Measurements from ENCODE around the gene PDE10A.
A peak's percentile ranks its signal among the peaks of the same experiment; 100 is the strongest.

PDE10A gene

DNA sequence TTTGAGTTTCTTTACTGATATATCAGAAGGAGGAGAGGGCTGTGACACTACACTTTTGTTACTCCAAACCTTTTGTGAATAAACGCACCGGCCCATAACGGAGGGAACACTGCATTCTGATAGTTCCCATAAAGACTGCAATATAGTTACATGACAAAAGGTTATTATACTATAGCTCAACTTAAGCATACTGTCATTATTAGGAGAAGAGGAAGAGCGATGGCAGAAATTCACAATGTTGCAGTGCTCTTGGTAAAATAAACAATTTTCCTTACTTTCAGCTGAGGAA lies 2.3 kb upstream of the PDE10A start:
- TF ChIP-seq GATA2 (IDR thresholded peaks at IDR 0.05; ENCODE audit: low read depth, low read length) (no peak), GATA3 (IDR thresholded peaks at IDR 0.05; ENCODE audit: low read depth, low read length) (no peak)

DNA sequence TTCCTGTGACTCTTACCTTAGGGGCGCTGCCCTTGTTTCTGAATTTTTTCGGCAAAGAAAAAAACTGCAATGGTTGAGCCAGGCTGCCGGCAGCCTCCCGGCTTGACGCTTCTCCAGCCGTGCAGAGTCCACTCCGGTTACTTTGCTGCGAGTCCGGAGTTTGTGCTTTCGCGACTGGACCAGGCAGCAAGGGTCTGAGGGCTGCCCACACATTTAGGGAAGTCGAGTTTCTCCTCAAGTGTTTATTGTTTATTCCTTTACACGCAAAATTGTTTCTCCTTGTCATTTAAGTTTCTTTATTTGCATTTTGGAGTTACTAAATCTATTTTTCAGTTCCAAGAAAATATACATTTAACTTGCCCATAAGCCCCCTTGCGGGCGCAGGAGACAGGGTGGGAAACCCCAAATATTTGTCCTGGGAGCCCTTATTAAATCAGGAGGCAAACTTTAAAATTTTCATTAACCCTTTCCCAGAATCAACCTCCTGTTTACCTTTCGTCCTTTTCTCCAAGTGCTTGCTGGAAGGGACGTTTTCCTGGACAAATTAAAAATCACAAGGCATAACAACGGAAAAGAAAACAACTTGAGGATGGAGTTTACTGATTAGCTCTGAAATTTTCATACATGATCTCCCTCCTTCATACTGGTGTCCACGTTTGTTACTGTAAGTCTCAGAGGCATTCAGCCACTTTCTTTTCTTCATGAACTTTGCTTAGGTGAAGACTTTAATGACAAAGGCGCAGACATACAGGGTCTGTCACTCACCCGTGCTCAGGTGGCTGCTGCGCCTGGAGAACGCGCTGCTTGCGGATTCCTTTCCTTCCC lies 1.7 kb upstream of the PDE10A start:
- TF ChIP-seq GATA2 (IDR thresholded peaks at IDR 0.05; ENCODE audit: low read depth, low read length) (no peak), GATA3 (IDR thresholded peaks at IDR 0.05; ENCODE audit: low read depth, low read length) (no peak)

DNA sequence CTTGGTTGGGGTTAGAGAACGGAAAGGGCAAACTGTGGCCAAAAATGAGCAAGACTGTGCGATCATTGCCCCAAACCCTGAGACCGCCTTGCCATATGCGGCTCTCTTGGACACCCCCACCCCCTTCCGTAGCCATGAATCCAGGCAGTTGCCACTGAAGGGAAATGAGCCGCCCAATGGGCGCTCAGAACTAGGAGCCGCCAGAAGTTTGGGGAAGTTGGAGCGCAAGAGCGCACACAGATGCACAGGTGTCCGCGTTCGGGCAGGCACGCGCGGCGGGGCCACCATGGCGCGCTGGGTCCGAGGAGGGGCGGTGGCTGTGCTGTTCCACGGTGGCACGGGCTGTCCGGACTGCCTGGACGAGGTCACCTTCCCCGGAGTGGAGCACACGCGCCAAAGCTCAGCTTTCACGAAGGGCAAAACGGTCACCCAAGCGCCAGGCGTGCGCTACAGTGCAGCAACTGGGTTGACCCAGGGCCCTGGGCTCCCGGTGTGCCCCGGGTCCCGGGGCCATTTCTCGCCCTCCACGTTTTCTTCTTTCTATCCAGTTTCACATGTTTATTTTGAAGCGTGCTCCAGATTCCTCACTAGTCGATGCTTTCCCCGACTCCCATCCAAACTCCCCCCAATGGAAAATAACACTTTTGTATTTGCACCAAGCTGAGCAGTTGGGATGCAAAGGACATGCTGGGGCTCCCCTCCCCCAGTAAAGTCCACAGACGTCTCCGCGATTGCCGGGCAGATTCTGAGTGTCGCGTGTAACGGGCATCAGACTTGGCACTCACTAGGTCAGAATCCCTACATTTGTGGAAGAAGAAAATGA lies 906 bp upstream of the PDE10A start:
- TF ChIP-seq GATA3 (IDR thresholded peaks at IDR 0.05; ENCODE audit: low read depth, low read length) (no peak), GATA2 (IDR thresholded peaks at IDR 0.05; ENCODE audit: low read depth, low read length) (no peak)

DNA sequence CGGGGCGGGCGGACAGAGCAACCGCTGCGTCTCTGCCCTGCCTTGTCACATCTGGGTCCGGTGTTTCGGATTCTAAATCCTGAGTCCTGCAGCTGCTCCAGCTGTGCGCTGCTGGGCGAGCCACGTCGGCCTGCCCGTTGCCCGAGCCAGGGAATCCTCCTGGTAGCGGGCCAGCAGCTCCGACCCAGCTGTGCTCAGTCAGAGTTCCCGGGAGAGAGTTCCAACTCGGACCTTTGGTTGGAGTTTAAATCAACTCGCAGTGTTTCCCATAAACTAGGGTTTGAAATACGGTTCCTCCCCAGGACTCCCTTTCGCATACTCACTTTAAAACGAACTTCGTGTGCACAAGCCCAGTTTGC lies 315 bp upstream of the PDE10A start:
- TF ChIP-seq GATA3 (IDR thresholded peaks at IDR 0.05; ENCODE audit: low read depth, low read length) (no peak), GATA2 (IDR thresholded peaks at IDR 0.05; ENCODE audit: low read depth, low read length) (no peak)

DNA sequence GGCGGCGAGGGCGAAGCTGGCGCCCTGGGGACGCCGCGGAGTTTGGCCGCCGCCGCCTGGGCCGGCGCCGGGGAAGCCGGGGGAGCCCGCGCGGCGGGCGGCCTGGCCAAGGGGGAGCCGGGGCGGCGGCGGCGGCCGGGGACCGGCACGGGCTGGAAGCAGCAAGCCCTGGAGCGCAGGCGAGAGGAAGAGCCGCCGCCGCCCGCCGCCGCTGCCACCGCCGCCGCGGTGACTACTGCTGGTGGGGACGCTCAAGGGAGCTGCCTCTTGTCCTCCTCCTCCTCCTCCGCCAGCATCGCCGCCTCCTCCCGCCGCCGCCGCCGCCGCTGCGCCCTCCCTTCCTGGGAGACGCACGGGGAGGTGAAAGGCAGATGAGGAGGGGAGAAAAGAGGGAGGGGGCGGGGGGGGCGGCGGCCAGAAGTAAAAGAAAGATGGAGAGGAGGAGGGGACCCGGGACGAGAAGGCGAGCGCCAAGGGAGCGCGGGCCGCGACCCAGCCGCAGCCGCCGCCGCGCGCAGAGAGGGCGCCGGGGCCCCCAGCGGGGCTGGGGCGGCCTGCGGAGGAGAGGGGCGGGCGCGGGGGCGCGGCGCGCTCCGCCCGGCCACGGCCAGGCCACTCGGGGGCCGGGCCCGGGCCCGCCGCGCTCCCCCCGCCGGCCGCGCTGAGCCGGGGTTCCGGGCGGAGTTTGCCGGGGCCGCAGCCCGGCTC lies 846 bp downstream of the PDE10A start:
- TF ChIP-seq GATA2 (IDR thresholded peaks at IDR 0.05; ENCODE audit: low read depth, low read length) (no peak), GATA3 (IDR thresholded peaks at IDR 0.05; ENCODE audit: low read depth, low read length) (no peak)

DNA sequence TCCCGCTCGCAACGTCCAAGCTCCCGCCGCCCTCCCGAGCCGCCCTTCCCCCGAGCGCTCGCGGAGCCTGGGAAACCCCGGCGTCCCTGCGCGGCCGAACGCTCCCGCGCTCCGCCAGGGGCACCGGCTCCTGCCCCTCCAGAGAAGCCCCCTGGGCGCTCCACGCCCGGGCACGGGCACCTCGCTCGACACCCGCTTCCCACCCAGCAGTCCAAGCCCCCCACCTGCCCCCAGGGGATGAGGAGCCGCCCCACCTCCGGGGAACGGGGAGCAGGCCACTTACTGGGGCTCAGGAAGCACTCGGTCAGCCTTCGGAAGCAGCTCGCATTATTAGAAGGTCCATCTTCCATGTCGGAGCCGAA lies 1.4 kb downstream of the PDE10A start:
- TF ChIP-seq GATA3 (IDR thresholded peaks at IDR 0.05; ENCODE audit: low read depth, low read length) (no peak), GATA2 (IDR thresholded peaks at IDR 0.05; ENCODE audit: low read depth, low read length) (no peak)

DNA sequence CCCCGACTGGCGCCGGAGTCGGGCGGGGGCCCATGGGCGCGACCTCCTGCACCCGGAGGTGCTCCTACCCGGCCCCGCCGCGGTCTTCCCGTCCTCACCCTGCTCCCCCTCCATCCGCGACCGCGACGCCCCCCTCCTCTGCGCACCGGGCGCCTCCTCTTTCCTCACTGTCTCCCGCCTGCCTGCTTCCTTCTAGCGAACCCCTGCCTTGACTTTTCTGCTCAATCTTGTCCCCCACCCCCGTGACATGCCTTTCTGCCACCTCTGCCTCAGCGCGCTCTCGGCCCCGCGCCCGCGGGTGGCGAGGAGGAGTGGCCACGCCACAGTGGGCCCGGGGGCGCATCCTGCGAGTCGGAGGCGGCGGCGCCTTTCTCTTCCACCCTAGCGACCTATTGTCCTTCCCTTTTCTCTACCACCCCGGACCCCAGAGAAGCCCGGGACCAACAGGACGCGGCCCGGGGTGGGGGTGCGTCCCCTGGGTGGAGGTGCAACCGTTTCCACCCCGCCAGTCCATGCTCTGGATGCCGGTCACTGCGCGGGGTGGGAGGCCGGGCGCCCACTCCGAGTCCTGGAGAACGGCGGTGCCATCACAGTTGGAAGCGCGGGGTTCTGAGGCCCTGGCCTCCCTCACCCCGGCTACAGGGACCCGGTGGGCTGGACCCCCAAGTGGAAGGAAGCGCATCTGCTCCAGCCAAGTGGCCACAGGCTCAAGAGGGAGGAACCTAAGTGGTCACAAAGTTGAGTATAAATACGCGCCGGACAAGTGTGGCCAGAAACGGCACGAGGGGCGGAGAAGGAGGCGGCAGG lies 2.0 kb downstream of the PDE10A start:
- TF ChIP-seq GATA2 (IDR thresholded peaks at IDR 0.05; ENCODE audit: low read depth, low read length), result no peak
- TF ChIP-seq GATA3 (IDR thresholded peaks at IDR 0.05; ENCODE audit: low read depth, low read length), result no peak

DNA sequence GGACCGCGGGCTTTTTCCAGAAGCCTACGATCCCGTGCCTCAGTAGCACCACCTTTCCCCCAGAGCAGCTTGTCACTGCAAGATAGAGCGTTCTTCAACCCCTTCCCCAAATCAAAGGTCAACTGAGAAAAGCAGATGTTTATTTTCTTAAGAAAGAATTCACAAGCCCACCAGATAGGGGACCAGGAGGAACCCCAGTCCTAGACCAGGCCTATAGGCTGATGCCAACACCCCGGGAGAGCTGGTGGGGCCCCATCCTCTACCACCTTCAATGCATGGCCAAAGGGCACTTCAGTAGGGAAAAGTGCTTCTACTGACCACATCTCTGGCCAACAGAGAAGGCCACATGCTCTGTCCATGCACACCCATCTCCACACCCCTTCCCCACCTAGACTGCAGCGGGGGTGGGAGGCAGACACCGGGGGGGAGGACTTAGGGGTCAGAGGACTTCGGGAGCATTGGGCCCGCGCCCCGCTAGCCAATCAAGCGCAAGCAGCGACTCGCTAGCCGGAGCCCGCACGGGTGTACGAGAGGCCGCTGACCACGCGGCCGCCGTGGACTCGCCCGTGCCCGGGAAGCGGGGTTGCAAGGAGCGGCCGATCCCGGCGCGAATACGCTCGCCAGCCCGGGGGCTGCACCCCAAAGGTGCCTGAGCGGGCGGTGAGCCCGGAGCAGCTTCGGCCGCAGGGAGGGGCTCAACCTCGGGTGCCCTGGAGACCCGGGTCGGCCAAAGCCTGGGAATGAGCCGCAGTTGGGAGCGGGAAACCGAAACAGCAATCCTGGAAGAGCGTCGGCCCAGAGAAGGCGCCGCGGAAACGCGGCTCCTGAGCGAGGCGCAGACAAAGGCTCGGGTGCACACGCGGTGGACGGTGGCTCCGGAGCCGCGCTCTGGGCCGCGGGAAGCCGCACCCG lies 2.8 kb downstream of the PDE10A start:
- TF ChIP-seq GATA3 (IDR thresholded peaks at IDR 0.05; ENCODE audit: low read depth, low read length), result no peak

DNA sequence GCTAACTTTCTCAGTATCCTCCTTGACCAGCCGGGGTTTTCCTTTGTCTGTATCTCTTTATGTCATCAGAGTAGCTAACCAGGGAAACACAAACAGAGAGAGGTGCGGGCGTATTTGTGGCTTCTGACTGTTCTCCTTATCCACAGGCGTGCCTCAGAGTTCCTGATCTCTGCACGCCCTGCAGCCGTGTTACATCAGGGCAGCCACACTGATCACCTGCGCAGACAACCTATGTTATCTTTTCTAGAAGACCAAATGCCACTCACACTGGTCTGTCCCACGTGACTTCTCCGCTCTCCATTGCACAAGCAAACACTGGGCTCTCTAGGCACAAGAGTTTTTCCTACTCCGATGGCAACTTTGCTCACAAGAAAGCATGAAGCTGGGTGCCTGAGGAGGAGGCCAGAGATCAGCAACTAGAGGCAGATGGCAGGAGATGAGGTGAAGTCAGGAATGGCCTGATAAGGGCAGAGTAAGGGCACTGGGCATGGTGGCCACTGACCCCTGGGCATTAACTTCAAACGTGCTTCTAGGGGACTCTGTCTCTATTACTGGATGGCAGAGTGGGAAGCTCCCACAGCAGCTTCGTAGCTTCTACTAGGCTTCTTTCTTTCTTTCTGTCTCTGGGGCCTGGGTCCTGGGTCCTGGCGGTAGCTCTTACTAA lies 4.5 kb downstream of the PDE10A start:
- TF ChIP-seq GATA3 (IDR thresholded peaks at IDR 0.05; ENCODE audit: low read depth, low read length), result no peak
- TF ChIP-seq GATA2 (IDR thresholded peaks at IDR 0.05; ENCODE audit: low read depth, low read length), result no peak

DNA sequence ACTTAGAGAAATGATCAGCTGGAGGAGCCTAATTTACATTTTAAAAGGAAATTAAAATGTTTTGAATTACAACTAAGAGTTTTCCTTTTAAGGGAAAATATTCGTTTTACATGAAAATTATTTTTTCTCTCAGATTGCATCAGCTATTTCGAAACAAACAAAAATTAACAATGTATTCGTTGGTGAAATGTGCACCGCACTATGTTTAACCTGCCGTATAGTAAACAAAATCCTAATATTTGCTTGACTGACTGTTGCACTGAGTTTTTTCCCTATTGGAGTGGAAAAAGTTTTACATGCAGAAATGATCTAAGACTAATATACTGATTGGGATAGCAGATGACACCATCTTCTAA lies 5.7 kb downstream of the PDE10A start:
- TF ChIP-seq GATA3 (IDR thresholded peaks at IDR 0.05; ENCODE audit: low read depth, low read length) (no peak), GATA2 (IDR thresholded peaks at IDR 0.05; ENCODE audit: low read depth, low read length) (no peak)

DNA sequence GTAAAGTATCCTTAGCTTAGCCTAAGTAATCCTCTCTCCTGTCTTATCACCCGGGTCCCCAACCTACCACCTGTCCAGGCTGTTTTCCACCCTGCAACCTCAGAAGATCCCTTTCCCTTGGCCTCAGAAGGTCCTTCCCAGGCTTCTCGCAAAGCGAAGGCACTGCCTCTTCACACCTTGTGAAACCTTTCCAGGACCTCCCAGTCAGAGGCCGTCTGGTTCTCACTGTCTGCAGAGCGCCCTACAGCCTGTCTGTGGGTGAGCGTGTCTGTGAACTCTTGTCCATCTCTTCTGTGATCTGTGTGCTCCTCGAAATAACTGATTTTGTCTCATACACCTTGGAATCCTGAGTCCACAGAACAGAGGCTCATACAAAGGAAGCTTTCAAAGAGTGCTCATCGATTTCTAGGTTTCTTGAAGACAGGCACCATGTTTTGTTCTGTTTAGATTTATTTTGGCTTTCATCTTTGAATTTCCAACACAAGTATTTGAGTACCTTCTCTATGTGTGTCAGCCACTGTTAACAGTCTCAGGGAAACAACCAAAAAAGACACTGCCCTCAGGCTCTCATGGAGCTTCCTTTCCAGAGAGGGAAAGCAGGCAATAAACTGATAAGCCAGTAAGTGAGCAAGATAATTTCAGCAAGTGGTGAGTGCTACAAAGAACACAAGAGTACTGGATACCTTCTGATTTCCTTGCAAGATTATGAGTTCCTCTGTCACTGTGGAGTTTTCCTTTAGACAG lies 6.3 kb downstream of the PDE10A start:
- TF ChIP-seq GATA2 (IDR thresholded peaks at IDR 0.05; ENCODE audit: low read depth, low read length) (peak; percentile 48; the same call in 1 of the 2 replicates), GATA3 (IDR thresholded peaks at IDR 0.05; ENCODE audit: low read depth, low read length) (peak; percentile 24; the same call in 1 of the 2 replicates)

DNA sequence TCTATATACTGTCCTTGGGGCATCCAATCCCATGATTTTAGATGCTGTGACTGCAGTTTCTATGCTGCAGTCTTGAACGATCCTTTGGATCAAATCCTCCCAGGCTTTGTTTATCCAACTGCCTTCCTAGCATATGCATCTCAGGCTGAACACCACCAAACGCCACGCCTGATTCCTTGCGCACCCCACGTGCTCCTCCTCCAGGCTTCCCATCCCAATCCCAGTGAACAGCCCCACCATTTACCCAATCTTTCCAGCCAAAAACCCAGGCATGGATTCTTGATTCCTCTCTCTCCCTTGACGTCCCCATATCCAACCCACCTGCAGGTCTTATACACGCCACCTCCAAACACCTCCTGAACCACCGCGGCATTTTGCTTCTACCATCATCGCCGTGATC lies 7.8 kb downstream of the PDE10A start:
- TF ChIP-seq GATA3 (IDR thresholded peaks at IDR 0.05; ENCODE audit: low read depth, low read length) (no peak), GATA2 (IDR thresholded peaks at IDR 0.05; ENCODE audit: low read depth, low read length) (no peak)

Data from SH-SY5Y (cell line).